Dermis blood vessel endothelial cell (primary cell): ENCODE measurements around the gene MYT1. TPM values are rescaled to one million over a fixed set of nuclear protein-coding genes. Genes with fewer than 3 reads are reported as not detected.

Source experiments
- DNase-seq: peaks from one replicate; pipeline ENCODE4 v3.0.0; 2010
- total RNA-seq: library from RNA; depleted of rRNA; stranded (reverse); fragments of >200 nt; gene quantifications from 2 replicates; pipeline ENCODE4 v1.2.3, GENCODE V29; 2014

Gene MYT1
- total RNA-seq, 1 donor from 2014 or later: not detected

DNA sequence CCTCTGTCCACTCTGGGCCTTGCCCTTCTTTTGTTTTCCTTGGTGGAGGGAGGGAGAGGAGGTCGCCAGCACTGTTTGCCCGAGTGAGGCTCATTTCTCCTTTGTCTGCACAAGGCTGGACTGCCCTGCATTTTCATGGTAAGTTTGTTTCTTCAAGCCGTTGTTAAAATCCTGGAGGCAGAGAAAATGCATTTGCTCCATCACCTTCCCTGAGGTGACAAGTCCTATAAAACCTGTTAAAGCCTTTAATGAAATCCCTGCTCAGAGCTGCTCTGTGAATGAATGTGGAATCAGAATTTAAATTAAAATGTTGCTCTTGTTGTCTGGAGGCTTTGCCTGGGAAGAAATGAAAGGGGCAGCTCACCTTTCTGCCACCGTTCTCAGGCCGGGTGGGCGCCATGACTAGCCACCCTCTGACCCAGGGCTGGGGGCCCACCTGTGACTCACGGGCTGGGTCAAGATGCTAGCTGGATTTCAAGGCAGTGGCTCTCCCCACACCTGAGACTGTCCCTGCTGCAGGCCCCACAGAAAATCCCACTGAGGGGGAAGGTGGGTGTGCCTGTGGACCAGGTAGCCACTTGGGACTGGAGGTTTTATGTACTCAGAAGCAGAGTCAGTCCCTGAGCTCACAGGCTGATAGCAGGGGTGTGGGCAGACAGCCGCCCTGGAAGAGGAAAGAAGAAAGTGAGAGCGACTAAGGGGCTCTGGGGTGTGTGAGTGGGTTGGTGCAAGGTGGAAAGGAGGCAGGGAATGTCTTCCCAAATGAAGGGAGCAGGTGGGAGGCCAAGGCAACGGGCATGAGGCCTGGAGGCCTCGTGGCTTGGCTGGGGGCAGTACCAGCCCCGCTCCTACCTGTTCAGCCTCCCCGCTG lies 24.0 kb upstream of the MYT1 start:
- DNase-seq: no peak

DNA sequence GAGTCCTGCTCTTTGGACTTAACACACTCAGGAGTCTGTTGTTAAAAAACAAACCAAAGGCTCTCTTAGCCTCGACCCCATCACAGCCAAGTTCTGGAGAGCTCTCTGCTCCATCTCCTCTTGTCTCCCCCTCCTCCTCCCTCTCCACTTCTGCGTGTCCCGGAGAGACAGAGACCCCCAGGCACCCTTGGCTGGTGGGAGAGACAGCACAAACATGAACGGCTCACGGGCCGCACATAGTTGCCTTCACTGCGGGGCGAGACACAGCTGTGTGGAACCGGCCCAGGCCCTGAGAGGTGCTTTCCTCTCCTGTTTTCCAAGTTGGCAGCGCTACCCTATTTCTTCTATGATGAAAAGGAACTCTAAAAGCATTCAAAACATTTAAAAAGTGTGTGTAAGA lies 23.3 kb upstream of the MYT1 start:
- DNase-seq: no peak

DNA sequence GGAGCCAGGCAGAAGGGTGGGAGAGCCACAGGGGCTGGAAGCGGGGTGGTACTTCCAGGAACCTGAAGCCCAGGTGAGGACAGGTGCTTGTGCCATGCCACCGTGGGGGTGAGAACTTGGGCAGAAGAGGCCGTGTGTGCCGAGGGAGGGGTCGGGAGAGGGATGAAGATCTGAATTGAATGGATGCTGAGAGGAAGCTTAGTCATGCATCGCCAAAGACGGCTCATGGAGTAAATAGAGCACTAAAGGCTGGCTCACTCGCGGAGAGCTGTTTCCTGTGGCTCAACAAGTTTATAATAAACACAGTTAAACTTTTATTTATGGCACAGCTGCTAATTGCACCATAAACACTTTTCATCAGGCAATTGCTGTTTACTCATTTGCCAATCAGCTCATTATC lies 21.7 kb upstream of the MYT1 start:
- peak; percentile 46 for DNase-seq

DNA sequence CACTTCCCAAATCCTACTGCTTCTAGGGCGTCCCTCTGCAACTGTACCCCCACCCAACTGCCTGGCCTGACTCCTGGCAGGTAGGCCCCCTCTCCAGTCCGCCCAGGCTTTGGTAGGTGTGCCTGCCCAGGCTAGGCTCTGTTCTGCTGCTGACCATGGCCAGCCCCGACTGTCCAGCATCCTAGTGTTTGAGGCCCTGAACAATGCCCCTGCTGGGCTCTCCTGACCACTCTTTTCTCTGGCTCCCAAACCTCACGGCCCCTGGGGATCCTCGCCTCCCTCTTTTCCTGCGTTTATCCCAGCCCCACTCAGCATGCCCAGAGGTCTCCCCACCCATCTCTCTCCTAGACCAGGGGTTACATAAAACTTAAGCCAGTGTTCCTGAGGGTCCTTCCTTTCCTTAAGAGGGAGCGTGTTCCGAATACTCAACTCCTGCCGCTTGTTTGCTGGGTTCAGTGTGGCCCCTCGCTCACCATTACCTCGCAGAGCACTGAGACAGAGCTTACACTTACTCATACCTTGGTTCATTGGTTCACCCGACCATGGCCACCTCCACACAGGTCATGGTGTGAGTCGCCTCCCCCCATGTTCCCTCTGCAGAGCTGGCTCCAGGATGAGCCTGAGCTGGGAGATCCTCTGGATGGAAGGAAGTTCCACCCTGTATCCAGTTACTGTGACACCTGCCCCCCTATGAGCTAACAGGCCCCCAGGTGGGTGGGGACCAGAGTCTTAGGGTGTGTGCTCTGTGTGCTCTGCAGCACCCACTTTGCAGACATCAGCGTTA lies 21.0 kb upstream of the MYT1 start:
- no peak for DNase-seq

DNA sequence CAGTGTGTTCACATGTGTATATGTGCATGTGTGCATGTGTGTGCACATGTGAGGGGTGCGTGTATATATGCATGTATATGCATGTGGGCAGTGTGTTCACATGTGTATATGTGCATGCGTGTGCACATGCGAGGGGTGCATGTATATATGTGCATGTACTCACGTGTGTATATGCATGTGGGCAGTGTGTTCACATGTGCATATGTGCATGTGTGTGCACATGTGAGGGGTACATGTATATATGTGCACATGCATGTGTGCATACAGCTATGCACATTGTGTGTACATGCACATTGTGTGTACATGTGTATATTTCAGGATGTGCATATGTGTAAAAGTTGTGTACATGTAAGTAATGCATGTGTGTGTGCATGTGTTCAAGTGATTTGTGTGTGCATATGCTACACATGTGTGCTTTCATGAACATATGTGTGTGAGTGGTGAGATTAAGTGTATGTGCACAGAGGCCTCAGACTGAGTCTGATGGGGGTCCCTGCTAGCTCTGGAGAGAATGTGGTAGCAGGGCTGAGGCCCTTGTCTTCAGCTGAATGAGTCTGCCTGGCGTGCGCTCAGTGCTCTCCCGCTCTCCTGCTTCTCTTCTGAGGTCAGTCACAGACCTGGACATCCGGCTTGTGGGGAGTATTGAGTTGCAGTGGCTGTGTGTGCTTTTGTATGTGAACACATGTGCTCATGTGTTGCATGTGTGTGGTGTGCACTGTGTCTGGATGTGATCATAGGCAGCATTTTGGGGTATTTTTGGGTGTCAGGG lies 19.9 kb upstream of the MYT1 start:
- DNase-seq: no peak

DNA sequence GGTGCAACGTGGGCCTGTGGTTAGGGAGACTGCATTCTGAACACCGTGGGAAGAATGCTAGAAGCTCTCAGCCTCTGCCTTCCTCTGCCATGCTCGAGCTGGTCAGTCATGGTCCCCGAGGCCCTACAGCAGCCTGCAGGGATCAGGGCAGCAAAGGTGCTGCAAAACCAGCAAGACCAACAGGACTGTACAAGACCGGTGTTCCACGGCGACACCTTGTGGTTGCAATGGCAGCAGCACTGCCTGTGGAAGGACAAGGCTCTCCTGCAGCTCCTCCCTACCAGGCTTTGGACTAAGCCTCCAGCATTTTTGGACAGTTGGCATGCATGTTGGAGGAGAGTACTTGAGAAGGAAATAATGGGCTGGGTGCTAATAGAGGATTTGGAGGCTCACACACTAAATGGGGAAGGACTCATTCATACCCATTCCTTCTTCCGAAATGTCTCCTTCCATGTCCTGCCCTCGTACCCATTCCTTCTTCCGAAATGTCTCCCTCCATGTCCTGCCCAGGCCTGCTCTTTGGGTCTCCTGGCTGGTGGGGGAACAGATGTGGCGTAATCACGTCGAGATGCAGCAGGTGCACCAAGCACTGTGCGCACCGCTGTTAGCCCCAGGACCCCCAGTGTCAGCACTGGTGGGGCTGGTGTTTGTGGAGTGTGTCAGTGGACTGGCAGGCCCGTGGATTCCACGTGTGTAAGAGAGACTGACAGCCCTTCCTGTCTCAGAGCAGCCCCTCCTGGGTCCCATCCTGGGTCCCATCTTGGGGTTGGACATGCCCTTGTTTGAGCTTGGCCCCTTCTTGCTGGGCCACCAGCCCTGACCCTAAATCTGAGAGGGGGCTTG lies 18.6 kb upstream of the MYT1 start:
- no peak for DNase-seq

DNA sequence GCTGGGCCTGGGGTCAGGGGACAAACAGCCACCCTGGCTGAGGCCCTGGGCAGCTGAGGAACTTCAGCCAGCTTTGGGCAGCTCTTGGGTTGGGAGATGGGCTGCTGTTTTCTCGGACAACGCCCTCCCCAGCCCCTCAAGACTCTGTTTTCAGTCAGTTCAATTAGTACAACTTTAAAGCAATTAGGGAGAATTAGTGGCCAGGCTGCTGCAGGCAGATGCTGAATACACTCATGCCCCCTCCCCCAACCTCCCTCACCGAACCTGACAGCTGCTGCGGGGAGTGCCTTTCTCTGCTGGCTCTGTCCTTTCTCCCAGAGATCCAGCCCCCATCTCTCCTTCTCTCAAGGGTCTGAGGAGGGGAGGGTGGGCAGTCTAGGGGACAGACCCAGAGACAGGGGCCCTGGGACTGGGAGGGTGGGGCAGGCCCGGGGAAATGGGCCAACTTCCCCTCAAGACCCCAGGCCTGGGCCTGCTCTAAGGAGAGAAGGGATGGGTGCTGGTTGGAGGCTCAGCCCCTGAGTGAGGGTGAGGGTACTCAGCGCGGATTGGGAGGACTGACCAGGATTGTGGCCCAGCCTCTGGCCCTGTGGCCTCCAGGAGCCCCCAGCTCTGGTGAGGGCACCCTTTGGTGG lies 17.8 kb upstream of the MYT1 start:
- no peak for DNase-seq

DNA sequence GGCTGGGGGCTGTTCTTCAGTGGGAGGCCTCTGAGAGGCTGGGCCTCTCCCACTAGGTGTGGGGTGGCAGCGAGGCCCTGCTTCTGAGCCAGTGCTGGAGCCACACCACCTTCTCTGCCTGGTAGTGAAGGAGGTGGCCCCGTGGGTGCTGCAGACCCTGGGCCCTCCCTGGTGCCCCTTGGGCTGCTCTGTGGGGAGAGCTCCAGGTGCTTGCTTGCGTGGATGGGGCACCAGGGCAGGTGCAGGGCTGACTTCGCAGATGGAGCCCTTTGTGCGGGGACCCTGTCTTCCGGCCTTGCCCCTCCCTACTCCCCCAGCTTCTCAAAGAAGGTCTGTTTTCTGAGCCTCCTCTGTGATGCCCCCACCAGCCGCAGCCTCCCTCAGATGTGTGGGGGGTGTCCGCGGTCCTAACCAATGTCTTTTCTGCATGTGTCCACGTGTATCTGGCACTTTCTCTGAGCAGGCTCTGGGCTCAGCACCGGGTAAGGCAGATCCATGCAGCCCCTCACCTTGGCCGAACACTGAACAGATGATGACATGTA lies 17.2 kb upstream of the MYT1 start:
- no peak for DNase-seq

DNA sequence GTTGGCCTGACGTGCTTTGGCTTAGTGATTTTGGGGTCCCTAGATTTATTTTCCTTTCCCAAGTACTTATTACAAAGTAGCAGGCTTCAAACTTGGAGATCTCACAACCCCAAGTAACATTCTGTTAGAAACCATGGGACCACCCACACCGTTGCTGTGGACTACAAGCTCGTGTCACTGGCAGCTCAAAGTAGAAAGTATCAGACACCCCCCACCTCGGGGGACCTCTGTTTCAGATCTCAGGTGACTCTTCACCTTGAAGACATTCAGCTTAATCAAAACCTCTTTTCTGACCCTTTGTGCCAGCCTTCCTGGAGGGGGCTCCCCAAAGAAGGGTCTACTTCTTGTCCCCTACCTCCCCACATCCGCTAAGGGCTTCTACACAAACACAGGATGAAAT lies 15.7 kb upstream of the MYT1 start:
- no peak for DNase-seq

DNA sequence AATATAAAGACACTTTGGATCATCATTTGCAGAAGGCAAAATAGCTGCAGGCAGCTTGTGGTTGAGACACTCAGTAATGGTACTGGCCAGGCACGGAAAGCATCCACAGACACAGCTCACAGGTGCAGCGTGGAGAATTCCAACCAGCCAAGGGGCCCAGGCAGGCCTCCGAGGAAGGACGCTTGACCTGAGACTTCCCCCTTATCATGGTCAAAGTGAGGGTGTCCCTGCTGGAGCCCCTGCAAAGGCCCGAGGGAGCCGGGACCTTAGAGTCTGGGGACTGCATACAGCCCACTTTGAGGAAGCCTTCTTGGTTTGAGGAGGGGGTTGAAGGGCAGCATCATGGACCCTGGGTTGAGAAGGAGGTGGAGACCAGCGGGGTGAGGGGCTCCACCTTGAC lies 15.1 kb upstream of the MYT1 start:
- DNase-seq: no peak

DNA sequence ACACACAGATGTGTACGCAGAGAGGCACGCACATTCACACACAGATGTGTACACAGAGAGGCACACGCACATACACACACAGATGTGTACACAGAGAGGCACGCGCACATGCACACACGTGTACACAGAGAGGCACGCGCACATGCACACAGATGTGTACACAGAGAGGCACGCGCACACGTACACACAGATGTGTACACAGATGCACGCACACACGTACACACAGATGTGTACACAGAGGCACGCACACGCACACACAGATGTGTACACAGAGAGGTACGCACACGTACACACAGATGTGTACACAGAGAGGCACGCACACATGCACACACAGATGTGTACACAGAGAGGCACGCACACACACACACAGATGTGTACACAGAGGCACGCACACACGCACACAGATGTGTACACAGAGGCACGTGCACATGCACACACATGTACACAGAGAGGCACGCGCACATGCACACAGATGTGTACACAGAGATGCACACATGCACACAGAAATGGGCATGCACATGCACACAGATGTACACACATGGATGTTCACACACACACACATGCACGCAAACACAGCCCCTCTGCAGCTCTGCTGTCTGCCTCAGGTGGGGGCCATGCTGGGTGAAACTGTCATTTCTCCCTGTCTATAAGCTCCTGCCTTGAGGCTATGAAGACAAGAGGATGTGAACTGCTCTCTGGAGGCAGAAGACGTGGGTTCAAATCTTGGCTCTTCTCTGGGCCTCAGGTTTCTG lies 14.3 kb upstream of the MYT1 start:
- DNase-seq: no peak

DNA sequence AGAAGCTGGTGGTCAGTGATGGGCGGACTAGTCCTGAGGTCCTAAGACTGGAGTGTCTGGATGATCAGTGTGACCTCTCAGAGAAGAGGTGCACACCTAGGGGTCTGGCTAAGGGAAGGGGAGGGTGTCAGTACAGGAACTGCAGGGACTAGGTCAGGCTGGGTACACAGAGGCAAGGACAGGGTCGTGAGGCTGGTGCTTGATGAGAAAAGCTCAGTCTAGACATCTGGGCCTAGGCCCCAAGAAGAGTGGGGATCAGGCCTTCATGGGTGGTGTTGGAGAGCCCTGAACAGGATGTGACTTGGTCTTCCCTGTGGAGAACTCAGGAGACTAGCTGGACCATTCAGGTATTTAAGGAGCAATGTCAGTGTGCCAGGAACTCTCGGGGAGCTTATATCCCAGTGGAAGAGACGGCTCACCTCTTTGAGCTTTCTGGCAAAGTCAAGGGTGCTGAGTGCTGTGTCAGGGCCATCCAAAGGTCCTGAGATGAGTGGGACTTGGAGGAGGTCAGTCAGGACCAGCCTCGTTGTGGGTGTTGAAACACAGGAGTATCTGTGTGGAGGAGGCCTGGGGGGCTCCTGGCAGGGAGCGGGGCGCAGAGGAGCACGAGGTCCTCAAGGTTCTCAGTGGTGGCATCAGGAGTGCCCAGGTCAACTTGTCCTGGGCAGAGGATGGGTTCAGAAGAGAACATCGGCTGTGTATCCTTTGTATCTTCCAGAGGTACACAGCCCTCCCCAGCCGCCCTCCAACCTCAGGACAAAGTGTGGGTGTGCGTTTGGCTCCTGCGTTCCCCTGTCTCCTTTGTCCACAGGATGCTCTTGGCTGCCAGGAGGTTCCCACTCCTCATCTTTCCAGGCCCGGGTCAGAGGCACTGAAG lies 13.3 kb upstream of the MYT1 start:
- DNase-seq: no peak

DNA sequence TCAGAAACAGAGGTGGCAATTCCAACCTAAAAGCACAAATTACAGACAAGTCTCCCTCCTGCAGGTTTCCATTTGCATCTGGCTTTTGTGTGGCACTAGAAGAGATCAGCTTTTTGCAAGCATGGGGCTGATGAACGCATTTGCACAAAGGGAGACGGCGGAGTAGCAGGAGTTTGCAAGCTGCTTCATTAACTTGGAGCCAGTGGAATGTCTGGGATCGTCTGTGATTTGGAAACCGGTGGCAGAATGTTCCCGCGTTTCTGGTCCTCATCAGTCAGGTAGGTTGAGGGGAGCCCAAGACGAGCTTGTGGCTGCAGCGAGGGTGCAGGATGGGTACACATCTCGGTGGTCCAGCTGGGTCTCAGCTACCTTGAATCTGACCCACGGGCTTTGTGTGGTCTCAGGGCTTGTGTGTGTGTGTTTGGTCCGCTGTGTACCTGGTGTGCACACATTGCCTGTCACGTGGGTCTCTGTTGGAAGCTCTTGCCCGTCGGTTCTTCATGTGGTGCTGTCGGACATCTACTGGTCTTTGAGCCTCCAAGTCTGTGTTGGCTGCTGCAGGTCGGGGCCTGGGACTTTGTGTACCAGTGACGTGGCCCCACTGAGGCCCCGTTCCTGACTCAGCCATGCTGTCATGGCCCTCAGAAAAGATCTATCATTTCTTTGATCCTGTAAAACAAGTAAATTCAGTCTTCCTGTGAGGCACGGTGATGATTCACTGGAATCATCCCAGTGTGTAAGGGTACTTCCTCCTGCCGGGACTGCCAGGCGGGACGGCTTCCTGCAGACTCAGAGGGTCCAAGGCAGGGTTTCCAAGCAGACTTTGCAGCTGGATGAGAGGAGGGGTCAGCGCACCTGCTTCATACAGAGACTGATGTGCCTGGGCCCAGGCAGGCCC lies 12.4 kb upstream of the MYT1 start:
- peak; percentile 59 for DNase-seq

DNA sequence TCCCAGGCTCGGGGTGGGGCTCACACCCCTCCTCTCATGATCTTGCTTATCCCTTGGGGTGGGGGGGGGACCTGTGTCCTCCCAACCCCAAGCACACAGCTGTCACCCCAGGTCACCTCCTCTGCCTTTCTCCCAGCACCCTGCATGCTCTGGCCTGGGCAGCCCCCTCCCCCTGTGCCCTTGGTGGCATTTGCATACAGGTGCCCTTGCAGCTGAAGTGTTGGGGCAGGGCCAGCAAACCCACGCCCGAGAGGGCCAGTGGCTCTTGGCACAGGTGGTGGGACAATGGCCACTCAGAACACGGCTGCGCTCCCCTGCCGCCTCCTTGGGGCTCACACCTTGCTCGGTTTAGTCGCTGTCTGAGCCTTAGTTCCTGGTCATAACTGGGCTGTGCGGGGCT lies 11.3 kb upstream of the MYT1 start:
- no peak for DNase-seq

DNA sequence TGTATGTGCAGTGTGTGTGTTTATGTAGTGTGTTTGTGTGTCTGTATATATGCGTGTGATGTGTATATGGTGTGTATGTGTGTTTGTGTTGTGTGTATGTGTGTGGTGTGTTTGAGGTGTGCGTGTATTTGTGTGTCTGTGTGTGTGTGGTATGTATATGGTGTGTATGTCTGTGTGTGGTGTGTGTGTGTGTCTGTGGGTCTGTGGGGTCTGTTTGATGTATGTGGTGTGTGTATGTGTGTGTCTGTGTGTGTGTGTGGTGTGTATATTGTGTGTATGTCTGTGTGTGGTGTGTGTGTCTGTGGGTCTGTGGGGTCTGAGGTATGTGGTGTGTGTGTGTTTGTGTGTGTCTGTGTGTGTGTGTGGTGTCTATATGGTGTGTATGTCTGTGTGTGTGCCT lies 10.8 kb upstream of the MYT1 start:
- DNase-seq: no peak

DNA sequence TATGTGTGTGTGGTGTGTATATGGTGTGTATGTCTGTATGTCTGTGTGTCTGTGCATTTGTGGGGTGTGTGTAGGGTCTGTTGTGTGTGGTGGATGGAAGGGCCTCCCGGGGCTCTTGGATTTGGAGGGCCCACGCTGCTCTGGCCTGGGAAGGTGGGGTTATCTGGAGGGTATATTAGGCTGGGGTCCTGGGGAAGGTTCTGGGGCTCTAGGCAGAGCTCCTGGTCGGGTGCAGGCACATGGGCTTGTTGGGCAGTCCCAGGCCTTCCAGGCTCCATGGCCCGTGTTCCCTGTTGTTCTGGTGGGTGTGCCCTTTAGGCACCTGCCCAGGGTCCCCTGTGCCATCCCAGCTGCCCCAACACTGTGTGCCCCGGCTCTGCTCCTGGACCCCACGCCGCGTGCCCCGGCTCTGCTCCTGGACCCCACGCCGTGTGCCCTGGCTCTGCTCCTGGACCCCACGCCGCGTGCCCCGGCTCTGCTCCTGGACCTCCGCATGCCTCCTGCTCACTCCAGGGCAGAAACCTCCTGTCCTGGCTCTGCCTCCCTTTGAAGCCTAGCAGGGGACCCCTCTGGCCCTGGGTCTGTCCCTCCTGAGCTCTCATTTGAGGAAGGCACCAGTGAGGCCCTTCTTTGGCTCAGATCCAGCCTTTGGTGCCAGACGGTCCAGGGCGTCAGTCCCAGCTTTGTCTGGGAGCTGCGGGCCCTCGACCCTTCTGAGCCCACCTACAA lies 10.2 kb upstream of the MYT1 start:
- DNase-seq: no peak

DNA sequence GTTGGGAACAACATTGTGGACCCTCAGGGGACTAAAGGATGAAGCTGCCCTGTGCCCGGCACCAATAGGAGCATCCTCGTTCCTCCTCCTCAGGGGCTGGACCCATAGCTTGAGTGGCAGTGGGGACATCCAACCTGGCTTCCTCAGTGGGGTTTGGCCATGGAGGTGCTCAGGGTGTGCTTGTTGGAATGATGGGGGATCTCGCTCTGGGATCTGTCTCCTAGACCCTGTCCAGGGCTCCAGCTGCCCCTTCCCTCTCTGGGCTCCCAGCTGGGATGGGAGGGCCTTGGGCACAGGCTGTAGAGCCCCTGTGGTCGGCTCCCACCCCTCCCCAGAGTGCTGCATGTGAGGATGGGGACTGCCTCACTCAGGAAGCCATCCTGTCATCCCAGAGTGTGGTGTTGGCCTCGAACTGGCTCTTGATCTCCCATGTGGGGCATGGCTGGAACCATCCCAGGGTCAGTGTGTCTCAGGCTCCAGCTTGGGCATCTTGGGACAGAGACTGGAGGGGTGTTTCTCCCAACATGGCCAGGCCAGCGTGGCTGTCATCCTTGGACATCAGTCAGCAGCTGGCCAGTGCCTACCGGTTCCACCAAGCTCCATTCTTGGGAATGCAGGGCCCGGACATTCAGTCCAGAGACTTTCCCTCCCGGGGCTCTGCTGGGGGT lies 9.5 kb upstream of the MYT1 start:
- DNase-seq: no peak
